ENCODE measurements around the gene CAST. TPM values are rescaled to one million over a fixed set of nuclear protein-coding genes. Genes with fewer than 3 reads are reported as not detected.

Gene CAST
- total RNA-seq, 4 donors from 2014 or later, result 381 to 577 (median 400) TPM

GRCh38 chr5:96662725-96663518, 746 bp downstream of the CAST start:
- DNase-seq (ENCODE audit: low spot score in 2 of 2), result peak; percentile 95 to 96
- under 1% methylated on average over 57 of the region's 60 CpGs for WGBS
- no peaks in the 10 kb centered on the region for H3K9me3 ChIP-seq
- peaks cover 52% of the 10 kb centered on the region for H3K4me1 ChIP-seq
- TF ChIP-seq POLR2A (IDR thresholded peaks at IDR 0.05), result peak in 1 of 2 donors; percentile 77
- TF ChIP-seq POLR2AphosphoS5 (IDR thresholded peaks at IDR 0.05), result peak; percentile 4 to 46 (median 18)
- TF ChIP-seq CTCF (IDR thresholded peaks at IDR 0.05), result no peak
- TF ChIP-seq EP300 (IDR thresholded peaks at IDR 0.05), result no peak
- no peaks in the 10 kb centered on the region for H3K36me3 ChIP-seq
- peak overlapping the region; percentile 99 for H3K27ac ChIP-seq
- H3K27me3 ChIP-seq, result no peaks in the 10 kb centered on the region
- H3K4me3 ChIP-seq, result peak overlapping the region; percentile 96

GRCh38 chr5:96663608-96664007, 1.4 kb downstream of the CAST start:
- H3K27ac ChIP-seq, result peak overlapping the region; percentile 99
- H3K27me3 ChIP-seq, result no peaks in the 10 kb centered on the region
- H3K9me3 ChIP-seq, result no peaks in the 10 kb centered on the region
- no peak for DNase-seq (ENCODE audit: low spot score in 2 of 2)
- H3K4me3 ChIP-seq, result peak overlapping the region; percentile 96
- no peaks in the 10 kb centered on the region for H3K36me3 ChIP-seq
- H3K4me1 ChIP-seq, result peaks cover 57% of the 10 kb centered on the region
- no peak for TF ChIP-seq CTCF (IDR thresholded peaks at IDR 0.05)
- no peak for TF ChIP-seq EP300 (IDR thresholded peaks at IDR 0.05)
- WGBS, result 14% methylated on average over 6 of the region's 6 CpGs

- DNase-seq (ENCODE audit: low spot score in 2 of 2), result no peak
- peaks cover 59% of the 10 kb centered on the region for H3K4me1 ChIP-seq
- H3K4me3 ChIP-seq, result peak overlapping the region; percentile 96
- no peaks in the 10 kb centered on the region for H3K9me3 ChIP-seq
- no peaks in the 10 kb centered on the region for H3K36me3 ChIP-seq
- TF ChIP-seq POLR2AphosphoS5 (IDR thresholded peaks at IDR 0.05) (no peak), CTCF (IDR thresholded peaks at IDR 0.05) (no peak), EP300 (IDR thresholded peaks at IDR 0.05) (no peak)
- H3K27me3 ChIP-seq, result no peaks in the 10 kb centered on the region
- peak overlapping the region; percentile 99 for H3K27ac ChIP-seq
Measured at GRCh38 chr5:96664669-96665068, 2.5 kb downstream of the CAST start.

- TF ChIP-seq POLR2A (IDR thresholded peaks at IDR 0.05) (no peak), CTCF (IDR thresholded peaks at IDR 0.05) (no peak), EP300 (IDR thresholded peaks at IDR 0.05) (no peak), POLR2AphosphoS5 (IDR thresholded peaks at IDR 0.05) (no peak)
- H3K36me3 ChIP-seq, result no peaks in the 10 kb centered on the region
- 55% methylated on average over 1 of the region's 2 CpGs for WGBS
- no peak for DNase-seq (ENCODE audit: low spot score in 2 of 2)
- no peaks in the 10 kb centered on the region for H3K27me3 ChIP-seq
- H3K27ac ChIP-seq, result no peak overlapping the region
- H3K9me3 ChIP-seq, result no peaks in the 10 kb centered on the region
- no peak overlapping the region for H3K4me3 ChIP-seq
- peaks cover 60% of the 10 kb centered on the region for H3K4me1 ChIP-seq
Measured at GRCh38 chr5:96668725-96669124, 6.5 kb downstream of the CAST start.

- H3K27me3 ChIP-seq, result no peaks in the 10 kb centered on the region
- 85% methylated on average over 3 of the region's 3 CpGs for WGBS
- TF ChIP-seq CTCF (IDR thresholded peaks at IDR 0.05), result no peak
- TF ChIP-seq EP300 (IDR thresholded peaks at IDR 0.05), result no peak
- TF ChIP-seq POLR2A (IDR thresholded peaks at IDR 0.05), result no peak
- no peak for TF ChIP-seq POLR2AphosphoS5 (IDR thresholded peaks at IDR 0.05)
- H3K36me3 ChIP-seq, result no peaks in the 10 kb centered on the region
- H3K4me1 ChIP-seq, result peaks cover 48% of the 10 kb centered on the region
- H3K27ac ChIP-seq, result no peak overlapping the region
- no peak for DNase-seq (ENCODE audit: low spot score in 2 of 2)
- H3K4me3 ChIP-seq, result no peak overlapping the region
- H3K9me3 ChIP-seq, result no peaks in the 10 kb centered on the region
Measured at GRCh38 chr5:96669909-96670308, 7.7 kb downstream of the CAST start.

All from suprapubic skin (tissue), 4 donors.